Right lobe of liver (tissue), 6 donors: ENCODE data around the gene LRRC8B. TPM values are rescaled to one million over a fixed set of nuclear protein-coding genes. Genes with fewer than 3 reads are reported as not detected.
A peak's percentile ranks its signal among the peaks of the same experiment; 100 is the strongest.

Experiments
- ATAC-seq, 4 donors: fragments of 200-7000 bp; cut with Tn5 transposase; one replicate each; pipeline ENCODE4 v1.9.1; 2020; ENCODE audit warnings: mild to moderate bottlenecking in 4 of 4, moderate library complexity in 4 of 4
- DNase-seq, 3 donors: peaks; one replicate each; pipeline ENCODE4 v3.0.0-alpha.2; 2020
- H3K27ac ChIP-seq, 3 donors: fragments of 200-600 bp; one replicate each; pipeline ENCODE4 v1.8.0; 2022
- H3K27me3 ChIP-seq, 2 donors: fragments of 200-600 bp; one replicate each; pipeline ENCODE4 v1.8.0; 2022
- H3K36me3 ChIP-seq, 4 donors: fragments of 200-600 bp; sonication (generic) in 1 of 4; one replicate each; pipeline versions ENCODE4 v1.5.1 to v1.8.0; 2017 to 2022; ENCODE audit warnings: control low read depth in 1 of 4
- H3K4me1 ChIP-seq, 4 donors: fragments of 200-600 bp; sonication (generic) in 1 of 4; one replicate each; pipeline versions ENCODE4 v1.5.1 to v1.8.0; 2017 to 2022; ENCODE audit warnings: control low read depth in 1 of 4
- H3K4me3 ChIP-seq, 3 donors: fragments of 200-600 bp; one replicate each; pipeline ENCODE4 v1.8.0; 2022
- H3K9me3 ChIP-seq, 4 donors: fragments of 200-600 bp; sonication (generic) in 1 of 4; one replicate each; pipeline versions ENCODE4 v1.5.1 to v1.8.0; 2017 to 2022; ENCODE audit warnings: control low read depth in 1 of 4
- CTCF ChIP-seq, 4 donors: fragments of 200-600 bp in 3 of 4; fragments of 450-650 bp in 1 of 4; IDR thresholded peaks; one replicate each; pipeline versions ENCODE4 v1.5.1 to v1.8.0; 2016 to 2022; ENCODE audit warnings: antibody characterized with exemption in 4 of 4, mild to moderate bottlenecking in 2 of 4
- POLR2A ChIP-seq: fragments of 450-650 bp; IDR thresholded peaks from one replicate; pipeline ENCODE4 v1.6.1; 2017; ENCODE audit warnings: antibody characterized with exemption, mild to moderate bottlenecking
- WGBS: methylation state at CpG from one replicate; pipeline ENCODE4 v1.1.6; 2018; ENCODE audit warnings: low coverage, low lambda C conversion rate; ENCODE audit not compliant: insufficient coverage; ENCODE audit errors: missing lambda C conversion rate; 5-methylcytosine and 5-hydroxymethylcytosine counted together
- intact Hi-C, 2 donors: fragments of 100-400 bp; cut with DNase I; formaldehyde crosslinking; loops; one replicate each; pipeline versions ENCODE4 v1.11.2 to v1.14.1; 2022
- total RNA-seq, 6 experiments: library from RNA; depleted of rRNA in 2 of 6; stranded (reverse); fragments of >200 nt in 2 of 6; fragmentation: NEBNext Ultra II Directional in 3 of 6; extraction: Animal tissue kit (Norgen Biotek cat#: 25700) in 3 of 6; gene quantifications; one replicate each; pipeline versions ENCODE4 v1.1.0 to v1.2.4, GENCODE V29; 2016 to 2023
- donor health status: DM: no; HTN: yes; CAD: no.
- donor health status: DM: no; HTN: no; CAD: no.
- donor health status: DM: no; HTN: no; CAD: no.
- donor health status: DM: no; HTN: yes; CAD: no.
- donor health status: DM: no; HTN: yes; CAD: no.

The LRRC8B gene
- total RNA-seq, 6 experiments from 2014 or later = 1.8 to 11.3 (median 4.7) TPM

- intact Hi-C loops = no loop called here
- WGBS = 59% methylated on average over 3 of the region's 3 CpGs
- Histone ChIP-seq H3K27ac (peak overlapping the region in 1 of 3 donors; percentile 75), H3K9me3 (no peaks in the 10 kb centered on the region), H3K36me3 (no peaks in the 10 kb centered on the region), H3K4me3 (no peak overlapping the region), H3K4me1 (peaks cover 0 to 32% (median 7%) of the 10 kb centered on the region in 4 donors), H3K27me3 (no peaks in the 10 kb centered on the region)
- no peak for TF ChIP-seq POLR2A
- no peak for TF ChIP-seq CTCF (IDR thresholded peaks at IDR 0.05)
- ATAC-seq = peak in 2 of 4 donors; percentile 41 to 42
- DNase-seq = no peak
Observed at GRCh38 chr1:89556726-89557444, 32.3 kb downstream of the LRRC8B start.

GRCh38 chr1:89557445-89557825, 32.8 kb downstream of the LRRC8B start:
- intact Hi-C loops = no loop called here
- TF ChIP-seq POLR2A (no peak), CTCF (IDR thresholded peaks at IDR 0.05) (no peak)
- no peak overlapping the region for H3K4me3 ChIP-seq
- peak overlapping the region in 1 of 3 donors; percentile 75 for H3K27ac ChIP-seq
- no peaks in the 10 kb centered on the region for H3K36me3 ChIP-seq
- 95% methylated on average over 3 of the region's 3 CpGs for WGBS
- H3K27me3 ChIP-seq = no peaks in the 10 kb centered on the region
- H3K9me3 ChIP-seq = no peaks in the 10 kb centered on the region
- DNase-seq (no peak), ATAC-seq (no peak)
- H3K4me1 ChIP-seq = peaks cover 0 to 26% (median 4%) of the 10 kb centered on the region in 4 donors

GRCh38 chr1:89557956-89558355, 33.3 kb downstream of the LRRC8B start:
- Histone ChIP-seq H3K27me3 (no peaks in the 10 kb centered on the region), H3K27ac (no peak overlapping the region), H3K9me3 (no peaks in the 10 kb centered on the region), H3K4me3 (no peak overlapping the region), H3K4me1 (peaks cover 0 to 26% (median 4%) of the 10 kb centered on the region in 4 donors), H3K36me3 (no peaks in the 10 kb centered on the region)
- ATAC-seq (no peak), DNase-seq (no peak)
- intact Hi-C loops = no loop called here
- no peak for TF ChIP-seq CTCF (IDR thresholded peaks at IDR 0.05)
- WGBS = 86% methylated on average over 1 of the region's 1 CpG

- no peak overlapping the region for H3K27ac ChIP-seq
- H3K4me1 ChIP-seq = peaks cover 0 to 14% (median 0%) of the 10 kb centered on the region in 4 donors
- WGBS = 44% methylated on average over 3 of the region's 3 CpGs
- H3K4me3 ChIP-seq = no peak overlapping the region
- ATAC-seq (no peak), DNase-seq (no peak)
- H3K9me3 ChIP-seq = no peaks in the 10 kb centered on the region
- no peaks in the 10 kb centered on the region for H3K36me3 ChIP-seq
- no peak for TF ChIP-seq POLR2A
- TF ChIP-seq CTCF (IDR thresholded peaks at IDR 0.05) = no peak
- H3K27me3 ChIP-seq = no peaks in the 10 kb centered on the region
- intact Hi-C loops = no loop called here
Observed at GRCh38 chr1:89563957-89564604, 39.5 kb downstream of the LRRC8B start.
